K562 (cell line): ENCODE data around the gene GPRIN2. TPM values are rescaled to one million over a fixed set of nuclear protein-coding genes. Genes with fewer than 3 reads are reported as not detected.

Experiments
- ATAC-seq: fragments of 200-7000 bp; cut with Tn5 transposase; 3 replicates; pipeline ENCODE4 v1.9.1; 2020; ENCODE audit warnings: moderate library complexity
- BruUV-seq: library from RNA; stranded (reverse); fragments of 400-500 nt; replicated peaks from 2 replicates; lab custom pipeline; 2021; lab: Mats Ljungman, UMichigan
- CTCF ChIA-PET: fragments of 300-600 bp; formaldehyde crosslinking; extraction: SDS; loops from one replicate; lab custom pipeline; 2021; ENCODE audit warnings: low intra/inter-chr PET ratio; lab: Yijun Ruan, JAX
- POLR2A ChIA-PET: fragments of 300-600, 350-650 bp; sonication (Branson Sonifier 250); formaldehyde crosslinking; extraction: SDS; loops from one replicate; lab custom pipeline; 2021; ENCODE audit warnings: antibody characterized with exemption, inconsistent platforms; lab: Yijun Ruan, JAX
- DNase-seq, 4 experiments: peaks; one replicate each; pipeline versions ENCODE4 v3.0.0 to v3.0.0-alpha.2; 2011 to 2018; ENCODE audit warnings: low spot score in 3 of 4, mixed read lengths in 3 of 4; ENCODE audit errors: extremely low read depth in 1 of 4
- FAIRE-seq: peaks from 2 replicates; lab custom pipeline; 2011; peaks lifted over from hg19 to GRCh38; lab: Jason Lieb, UNC
- H2AFZ ChIP-seq: 2 replicates; pipeline ENCODE4 v1.6.0; 2011; ENCODE audit warnings: low read depth, low read length, control low read depth, inconsistent platforms
- H3K27ac ChIP-seq: fragments of 200-600 bp; 3 replicates; pipeline ENCODE4 v1.8.0; 2011; ENCODE audit warnings: low read depth, mild to moderate bottlenecking, control low read depth, inconsistent platforms, low read length, moderate library complexity, mixed read lengths; ENCODE audit errors: extremely low read depth
- H3K27me3 ChIP-seq, 2 experiments: fragments of 300-600 bp in 1 of 2; 2 replicates in 1 of 2; 3 replicates in 1 of 2; pipeline versions ENCODE4 v1.6.0 to v1.8.0; 2011; ENCODE audit warnings: inconsistent platforms in 2 of 2, low read length in 2 of 2, mild to moderate bottlenecking in 1 of 2, mixed read lengths in 1 of 2, moderate library complexity in 1 of 2; ENCODE audit not compliant: control insufficient read depth in 2 of 2, insufficient read depth in 2 of 2
- H3K36me3 ChIP-seq: fragments of 300-600 bp; 3 replicates; pipeline ENCODE4 v1.8.0; 2011; ENCODE audit warnings: mild to moderate bottlenecking, low read length, inconsistent platforms; ENCODE audit not compliant: control insufficient read depth, insufficient read depth
- H3K4me1 ChIP-seq, 2 experiments: fragments of 200-600 bp in 1 of 2; replicated peaks in 1 of 2; 2 replicates in 1 of 2; 3 replicates in 1 of 2; pipeline versions ENCODE4 v1.5.1 to v1.8.0; 2011; ENCODE audit warnings: inconsistent platforms in 2 of 2, low read length in 2 of 2, mild to moderate bottlenecking in 1 of 2, mixed read lengths in 1 of 2, moderate library complexity in 1 of 2; ENCODE audit not compliant: control insufficient read depth in 2 of 2, insufficient read depth in 2 of 2
- H3K4me2 ChIP-seq: 2 replicates; pipeline ENCODE4 v1.6.1; 2011; ENCODE audit warnings: low read length, control low read depth, inconsistent platforms, mixed read lengths; ENCODE audit not compliant: insufficient read depth
- H3K4me3 ChIP-seq: fragments of 200-600 bp; sonication (generic), shearing (Covaris generic); 2 replicates; pipeline ENCODE4 v1.5.1; 2016; ENCODE audit warnings: control low read depth, inconsistent platforms
- H3K79me2 ChIP-seq: fragments of 200-600 bp; 3 replicates; pipeline ENCODE4 v1.8.0; 2011; ENCODE audit warnings: low read length, inconsistent platforms; ENCODE audit not compliant: control insufficient read depth, insufficient read depth
- H3K9ac ChIP-seq, 2 experiments: 2 replicates each; pipeline versions ENCODE4 v1.6.0 to v1.6.1; 2011; ENCODE audit warnings: low read depth in 2 of 2, low read length in 2 of 2, control low read depth in 1 of 2, inconsistent platforms in 1 of 2, mild to moderate bottlenecking in 1 of 2, mixed read lengths in 1 of 2; ENCODE audit not compliant: insufficient read depth in 1 of 2
- H3K9me1 ChIP-seq: one replicate; pipeline ENCODE4 v1.6.0; 2011; ENCODE audit warnings: inconsistent platforms, mild to moderate bottlenecking, low read length, moderate library complexity; ENCODE audit not compliant: control insufficient read depth, insufficient read depth
- H3K9me3 ChIP-seq: replicated peaks from 2 replicates; pipeline ENCODE4 v1.5.1; 2011; ENCODE audit warnings: low read depth, low read length, inconsistent platforms; ENCODE audit not compliant: control insufficient read depth, insufficient read depth
- H4K20me1 ChIP-seq: replicated peaks from 2 replicates; pipeline ENCODE4 v1.6.1; 2011; ENCODE audit warnings: low read length, inconsistent platforms, mixed read lengths; ENCODE audit not compliant: control insufficient read depth, insufficient read depth
- CBFA2T3 ChIP-seq: fragments of 450-650 bp; IDR thresholded peaks from 2 replicates; pipeline ENCODE4 v1.6.1; 2017
- HLTF ChIP-seq: fragments of 450-650 bp; IDR thresholded peaks from 2 replicates; pipeline ENCODE4 v1.6.1; 2016
- KAT2B ChIP-seq: IDR thresholded peaks from one replicate; pipeline ENCODE4 v1.6.1; 2012; ENCODE audit warnings: low read depth, mild to moderate bottlenecking, control low read depth, inconsistent platforms, low read length, moderate library complexity
- KLF1 ChIP-seq: fragments of 450-650 bp; IDR thresholded peaks from 2 replicates; pipeline ENCODE4 v1.6.1; 2016; ENCODE audit warnings: missing genetic modification characterization, missing compliant biosample characterization
- MCM7 ChIP-seq, 2 experiments: fragments of 450-650 bp; IDR thresholded peaks; 2 replicates each; pipeline ENCODE4 v1.6.1; 2016 to 2018
- PYGO2 ChIP-seq: fragments of 450-650 bp; IDR thresholded peaks from 2 replicates; pipeline ENCODE4 v1.6.1; 2016; ENCODE audit warnings: mild to moderate bottlenecking, missing genetic modification characterization, moderate library complexity, missing compliant biosample characterization
- SRSF1 ChIP-seq: fragments of 200-400 bp; formaldehyde crosslinking; IDR thresholded peaks from 2 replicates; pipeline ENCODE4 v1.6.1; 2017; ENCODE audit warnings: mild to moderate bottlenecking, low read depth, low read length, moderate library complexity
- ZNF175 ChIP-seq: fragments of 200-800 bp; sonication (Bioruptor generic); IDR thresholded peaks from 2 replicates; pipeline ENCODE4 v1.6.1; 2016; ENCODE audit warnings: low read depth, mild to moderate bottlenecking, missing genetic modification characterization, missing compliant biosample characterization
- WGBS: fragments of 100-300 bp; shearing (Covaris generic); methylation state at CpG from one replicate; pipeline ENCODE4 v1.1.6; 2016; ENCODE audit warnings: low coverage, mixed read lengths; ENCODE audit not compliant: insufficient coverage; ENCODE audit errors: missing lambda C conversion rate; 5-methylcytosine and 5-hydroxymethylcytosine counted together
- in situ Hi-C: fragments of 300-500 bp; cut with MboI; formaldehyde crosslinking; loops from 4 replicates; pipeline ENCODE4 v1.15.0; 2018; ENCODE audit warnings: inconsistent platforms, mixed read lengths
- intact Hi-C: fragments of 100-400 bp; cut with micrococcal nuclease; formaldehyde crosslinking; loops from 2 replicates; pipeline ENCODE4 v1.14.2; 2022
- polyA plus RNA-seq, 8 experiments: library from polyadenylated mRNA; depleted of rRNA in 4 of 8; stranded (reverse) in 5 of 8; unstranded in 3 of 8; fragments of >200 nt; fragmentation: Nextera tagmentation in 2 of 8; fragmentation: Illumina TruSeq in 1 of 8; extraction: Ambion mirVana in 2 of 8; extraction: Trizol in 1 of 8; gene quantifications; 2 replicates each; pipeline versions ENCODE4 v1.2.1 to v1.2.3, GENCODE V29; 2011 to 2014; ENCODE audit warnings: inconsistent platforms in 1 of 8, missing spikeins in 1 of 8
- total RNA-seq, 7 experiments: library from RNA; depleted of rRNA in 6 of 7; stranded (reverse); fragments of >200 nt in 6 of 7; fragmentation: Illumina TruSeq in 2 of 7; extraction: Trizol in 2 of 7; gene quantifications; 2 replicates each; pipeline versions ENCODE4 v1.2.1 to v1.2.3, GENCODE V29; 2011 to 2021; ENCODE audit warnings: low replicate concordance in 1 of 7

Gene GPRIN2
- total and polyA plus RNA-seq, 9 of the 15 experiments (the other 6 are each of a cell fraction or from before 2014, with no cell fraction given): not detected

DNA sequence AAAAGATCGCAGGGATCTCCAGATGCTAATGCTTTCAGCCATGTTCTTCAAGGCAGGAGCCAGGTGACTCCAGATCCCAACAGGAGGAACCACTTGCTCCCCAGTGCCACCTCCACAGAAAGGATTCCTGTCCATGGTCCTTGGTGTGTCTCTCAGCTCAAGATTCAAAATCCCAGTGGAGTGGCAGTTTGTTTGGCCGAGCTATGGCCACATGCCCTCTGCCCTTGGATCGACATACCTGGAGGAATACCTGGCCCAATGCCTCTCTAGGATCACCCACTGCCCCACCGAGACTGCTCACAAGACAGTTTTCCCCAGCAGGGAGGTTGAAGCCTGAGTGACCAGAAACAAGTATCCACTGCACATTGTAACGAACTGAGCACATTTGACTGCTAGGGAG is 3.9 kb upstream of the GPRIN2 start:
- Histone ChIP-seq H3K79me2 (no peaks in the 10 kb centered on the region), H3K4me2 (no peak overlapping the region), H3K9me1 (no peaks in the 10 kb centered on the region), H2AFZ (no peak overlapping the region), H3K9ac (no peak overlapping the region), H3K4me3 (no peak overlapping the region), H3K27ac (no peak overlapping the region), H3K36me3 (no peaks in the 10 kb centered on the region), H3K9me3 (no peaks in the 10 kb centered on the region), H3K27me3 (peaks cover 19 to 45% of the 10 kb centered on the region in 2 experiments), H4K20me1 (peaks cover 26% of the 10 kb centered on the region), H3K4me1 (peaks cover 0 to 14% of the 10 kb centered on the region in 2 experiments; a peak in 1 of 5 replicates)
- CTCF ChIA-PET: no interaction called here
- intact Hi-C loops (no loop called here), in situ Hi-C loops (no loop called here)
- BruUV-seq: no TSS peak
- POLR2A ChIA-PET: interaction anchor here (0.8 to 1.7 kb wide), 2 partner anchors 9 to 15 kb away, joined by 4 to 5 read pairs; no protein-coding TSS in a partner anchor
- 1% methylated on average over 5 of the region's 5 CpGs for WGBS
- DNase-seq: no peak
- no peak for FAIRE-seq
- no peak for ATAC-seq
- 0 out of 4 replicates have a peak, but pooled peaks of 1 of the 2 experiments have one; percentile 6 for TF ChIP-seq MCM7 (IDR thresholded peaks at IDR 0.05)
- no peak for TF ChIP-seq PYGO2
- TF ChIP-seq KLF1 (tag): no peak
- TF ChIP-seq SRSF1: no peak
- TF ChIP-seq ZNF175 (CRISPR knock-in tag): no peak
- TF ChIP-seq KAT2B: no peak
- TF ChIP-seq CBFA2T3: no peak
- no peak for TF ChIP-seq HLTF
- TF ChIP-seq, all 486 proteins: peak for 1
